ENCODE measurements around the gene ASB13.
"Not testable (repeated sequence)": the region's sequence is repeated elsewhere in the genome, so short reads cannot be mapped to it uniquely, and the experiment has no call there.

ASB13 gene

GRCh38 chr10:5604961-5605360, 61.4 kb downstream of the ASB13 start:
- no peak for DNase-seq (ENCODE audit: low spot score)

GRCh38 chr10:5604236-5604925, 62.0 kb downstream of the ASB13 start:
- no peak for DNase-seq (ENCODE audit: low spot score)

- DNase-seq (ENCODE audit: low spot score): no peak
Measured at GRCh38 chr10:5603848-5604170, 62.6 kb downstream of the ASB13 start.

GRCh38 chr10:5603091-5603847, 63.1 kb downstream of the ASB13 start:
- no peak for DNase-seq (ENCODE audit: low spot score)

- DNase-seq (ENCODE audit: low spot score): no peak
Measured at GRCh38 chr10:5601826-5602495, 64.4 kb downstream of the ASB13 start.

GRCh38 chr10:5600908-5601307, 65.5 kb downstream of the ASB13 start:
- DNase-seq (ENCODE audit: low spot score): no peak

GRCh38 chr10:5599613-5600520, 66.5 kb downstream of the ASB13 start:
- DNase-seq (ENCODE audit: low spot score): no peak

- no peak for DNase-seq (ENCODE audit: low spot score)
Measured at GRCh38 chr10:5598085-5598690, 68.2 kb downstream of the ASB13 start.

- no peak for DNase-seq (ENCODE audit: low spot score)
Measured at GRCh38 chr10:5596611-5597341, 69.6 kb downstream of the ASB13 start.

- no peak for DNase-seq (ENCODE audit: low spot score)
Measured at GRCh38 chr10:5595994-5596471, 70.4 kb downstream of the ASB13 start.

GRCh38 chr10:5595591-5595990, 70.8 kb downstream of the ASB13 start:
- DNase-seq (ENCODE audit: low spot score): no peak

GRCh38 chr10:5595095-5595494, 71.3 kb downstream of the ASB13 start:
- no peak for DNase-seq (ENCODE audit: low spot score)

GRCh38 chr10:5594271-5595049, 71.9 kb downstream of the ASB13 start:
- peak; percentile 51 for DNase-seq (ENCODE audit: low spot score)

GRCh38 chr10:5593347-5593746, 73.0 kb downstream of the ASB13 start:
- not testable (repeated sequence) for DNase-seq (ENCODE audit: low spot score)

- DNase-seq (ENCODE audit: low spot score): no peak
Measured at GRCh38 chr10:5592070-5592469, 74.3 kb downstream of the ASB13 start.

GRCh38 chr10:5591336-5591824, 75.0 kb downstream of the ASB13 start:
- DNase-seq (ENCODE audit: low spot score): peak; percentile 55

GRCh38 chr10:5590816-5591215, 75.6 kb downstream of the ASB13 start:
- peak; percentile 52 for DNase-seq (ENCODE audit: low spot score)

- peak; percentile 50 for DNase-seq (ENCODE audit: low spot score)
Measured at GRCh38 chr10:5589661-5590511, 76.5 kb downstream of the ASB13 start.

All from SK-N-DZ (cell line).